Mucosa of rectum (tissue), 2 donors: ENCODE results near the gene MRPS25.
A peak's percentile ranks its signal among the peaks of the same experiment; 100 is the strongest.

Source experiments
- H3K27ac ChIP-seq, 2 donors: one replicate each; pipeline ENCODE4 v1.7.0; 2013; ENCODE audit warnings: inconsistent platforms in 2 of 2, low read depth in 2 of 2, low read length in 2 of 2
- H3K27me3 ChIP-seq, 2 donors: one replicate each; pipeline ENCODE4 v1.7.0; 2013; ENCODE audit warnings: low read length in 2 of 2; ENCODE audit not compliant: control insufficient read depth in 2 of 2, insufficient read depth in 2 of 2
- H3K36me3 ChIP-seq, 2 donors: one replicate each; pipeline ENCODE4 v1.7.0; 2013; ENCODE audit warnings: low read length in 2 of 2; ENCODE audit not compliant: control insufficient read depth in 2 of 2, insufficient read depth in 2 of 2
- H3K4me1 ChIP-seq, 2 donors: one replicate each; pipeline ENCODE4 v1.7.0; 2013; ENCODE audit warnings: low read length in 2 of 2, mild to moderate bottlenecking in 1 of 2; ENCODE audit not compliant: control insufficient read depth in 2 of 2, insufficient read depth in 2 of 2
- H3K4me3 ChIP-seq, 2 donors: one replicate each; pipeline ENCODE4 v1.7.0; 2013; ENCODE audit warnings: low read length in 2 of 2
- H3K9ac ChIP-seq, 2 donors: one replicate each; pipeline ENCODE4 v1.7.0; 2013; ENCODE audit warnings: low read length in 2 of 2, low read depth in 1 of 2, mild to moderate bottlenecking in 1 of 2
- H3K9me3 ChIP-seq, 2 donors: one replicate each; pipeline ENCODE4 v1.7.0; 2013; ENCODE audit warnings: low read length in 2 of 2; ENCODE audit not compliant: control insufficient read depth in 2 of 2
- donor health status: healthy.
- donor health status: Normal muscosa, but diverticular disease.

MRPS25 gene

DNA sequence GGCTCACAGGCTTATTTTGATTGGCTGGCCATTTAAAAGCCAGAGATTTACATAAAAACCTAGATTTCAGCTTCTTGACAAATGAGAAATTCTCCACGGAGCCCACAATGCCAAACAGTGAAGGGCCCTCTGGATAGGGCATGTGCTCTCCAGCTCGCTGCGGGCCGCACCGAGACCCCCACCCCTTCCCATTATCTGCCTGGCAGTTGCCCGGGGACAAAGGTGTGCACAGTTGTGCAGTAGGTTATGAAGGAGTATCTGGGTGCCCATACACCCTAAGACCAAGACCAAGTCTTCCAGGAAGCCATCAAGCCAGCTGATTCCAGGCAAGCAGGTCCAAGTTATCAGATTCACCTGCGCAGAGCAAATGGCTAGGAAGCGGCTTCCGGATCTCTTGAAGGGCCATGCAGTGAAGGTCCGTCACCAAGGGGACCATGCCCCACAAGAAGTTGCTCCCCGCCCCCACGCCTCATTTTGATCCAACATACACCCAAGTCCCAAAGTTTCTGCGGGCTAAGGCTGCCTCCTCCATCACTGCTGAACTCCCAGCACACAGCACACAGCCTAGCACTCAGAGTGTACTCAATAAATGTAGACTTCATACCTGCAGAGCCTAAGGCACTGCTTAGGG, 1.3 kb downstream of the MRPS25 start:
- Histone ChIP-seq H3K4me1 (peaks cover 8 to 17% of the 10 kb centered on the region in 2 donors), H3K9me3 (no peaks in the 10 kb centered on the region), H3K36me3 (peaks cover 5 to 11% of the 10 kb centered on the region in 2 donors), H3K27me3 (no peaks in the 10 kb centered on the region), H3K9ac (peak overlapping the region; percentile 86 to 90), H3K4me3 (peak overlapping the region; percentile 84 to 89), H3K27ac (no peak overlapping the region)

GRCh38 chr3:15063238-15063637, 1.9 kb downstream of the MRPS25 start:
- no peaks in the 10 kb centered on the region for H3K9me3 ChIP-seq
- no peak overlapping the region for H3K27ac ChIP-seq
- H3K4me1 ChIP-seq: peaks cover 8 to 17% of the 10 kb centered on the region in 2 donors
- peak overlapping the region in 1 of 2 donors; percentile 32 for H3K9ac ChIP-seq
- H3K27me3 ChIP-seq: no peaks in the 10 kb centered on the region
- peak overlapping the region in 1 of 2 donors; percentile 89 for H3K4me3 ChIP-seq
- peaks cover 11 to 16% of the 10 kb centered on the region in 2 donors for H3K36me3 ChIP-seq

GRCh38 chr3:15060029-15060428, 5.1 kb downstream of the MRPS25 start:
- no peaks in the 10 kb centered on the region for H3K9me3 ChIP-seq
- no peak overlapping the region for H3K27ac ChIP-seq
- no peak overlapping the region for H3K9ac ChIP-seq
- no peak overlapping the region for H3K4me3 ChIP-seq
- H3K4me1 ChIP-seq: peaks cover 8 to 14% of the 10 kb centered on the region in 2 donors
- H3K36me3 ChIP-seq: peaks cover 19 to 33% of the 10 kb centered on the region in 2 donors
- H3K27me3 ChIP-seq: no peaks in the 10 kb centered on the region

GRCh38 chr3:15056676-15057404, 8.3 kb downstream of the MRPS25 start:
- Histone ChIP-seq H3K27ac (no peak overlapping the region), H3K9ac (no peak overlapping the region), H3K27me3 (no peaks in the 10 kb centered on the region), H3K36me3 (peaks cover 35 to 43% of the 10 kb centered on the region in 2 donors), H3K4me3 (no peak overlapping the region), H3K4me1 (no peaks in the 10 kb centered on the region), H3K9me3 (no peaks in the 10 kb centered on the region)

DNA sequence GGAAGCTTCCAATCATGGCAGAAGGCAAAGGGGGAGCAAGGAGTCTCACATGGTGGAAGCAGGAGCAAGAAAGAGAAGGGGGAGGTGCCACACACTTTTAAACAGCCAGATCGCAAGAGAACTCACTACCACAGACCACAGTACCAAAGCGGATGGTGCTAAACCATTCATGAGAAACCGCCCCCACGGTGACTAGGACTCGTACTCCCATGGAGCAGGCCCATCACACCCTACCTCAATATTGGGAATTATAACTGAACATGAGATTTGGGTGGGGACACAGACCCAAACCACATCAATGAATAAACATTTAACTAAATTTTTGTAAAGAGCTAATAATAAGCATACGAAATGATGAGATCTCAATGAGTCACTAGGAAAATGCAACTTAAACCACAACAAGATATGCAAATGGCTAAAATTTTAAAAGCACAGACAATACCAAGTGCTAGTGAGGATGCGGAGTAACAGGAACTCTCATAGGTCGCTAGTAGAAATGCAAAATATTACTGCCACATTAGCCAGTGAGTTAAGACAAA, 10.0 kb downstream of the MRPS25 start:
- Histone ChIP-seq H3K4me3 (no peak overlapping the region), H3K27me3 (no peaks in the 10 kb centered on the region), H3K9me3 (no peaks in the 10 kb centered on the region), H3K27ac (no peak overlapping the region), H3K36me3 (peaks cover 43 to 47% of the 10 kb centered on the region in 2 donors), H3K9ac (no peak overlapping the region), H3K4me1 (no peaks in the 10 kb centered on the region)

GRCh38 chr3:15053541-15053940, 11.6 kb downstream of the MRPS25 start:
- no peaks in the 10 kb centered on the region for H3K9me3 ChIP-seq
- H3K4me3 ChIP-seq: no peak overlapping the region
- peaks cover 49 to 51% of the 10 kb centered on the region in 2 donors for H3K36me3 ChIP-seq
- no peak overlapping the region for H3K27ac ChIP-seq
- no peak overlapping the region for H3K9ac ChIP-seq
- no peaks in the 10 kb centered on the region for H3K27me3 ChIP-seq
- H3K4me1 ChIP-seq: no peaks in the 10 kb centered on the region

- no peaks in the 10 kb centered on the region for H3K27me3 ChIP-seq
- H3K4me1 ChIP-seq: no peaks in the 10 kb centered on the region
- H3K9me3 ChIP-seq: no peaks in the 10 kb centered on the region
- H3K9ac ChIP-seq: no peak overlapping the region
- H3K4me3 ChIP-seq: no peak overlapping the region
- no peak overlapping the region for H3K27ac ChIP-seq
- H3K36me3 ChIP-seq: peaks cover 54 to 56% of the 10 kb centered on the region in 2 donors
Measured at GRCh38 chr3:15052335-15053242, 12.5 kb downstream of the MRPS25 start.

GRCh38 chr3:15051531-15051930, 13.6 kb downstream of the MRPS25 start:
- Histone ChIP-seq H3K9me3 (no peaks in the 10 kb centered on the region), H3K4me3 (no peak overlapping the region), H3K27me3 (no peaks in the 10 kb centered on the region), H3K9ac (no peak overlapping the region), H3K36me3 (peaks cover 55 to 60% of the 10 kb centered on the region in 2 donors), H3K27ac (no peak overlapping the region), H3K4me1 (no peaks in the 10 kb centered on the region)

- H3K27ac ChIP-seq: no peak overlapping the region
- H3K9me3 ChIP-seq: no peaks in the 10 kb centered on the region
- peaks cover 61 to 69% of the 10 kb centered on the region in 2 donors for H3K36me3 ChIP-seq
- no peaks in the 10 kb centered on the region for H3K4me1 ChIP-seq
- H3K9ac ChIP-seq: no peak overlapping the region
- no peaks in the 10 kb centered on the region for H3K27me3 ChIP-seq
- H3K4me3 ChIP-seq: no peak overlapping the region
Measured at GRCh38 chr3:15050405-15051092, 14.6 kb downstream of the MRPS25 start.
